HCT116 (cell line): ENCODE data around the gene CCDC127. TPM values are rescaled to one million over a fixed set of nuclear protein-coding genes. Genes with fewer than 3 reads are reported as not detected.

Experiments
- ATAC-seq: fragments of 200-7000 bp; cut with Tn5 transposase; 2 replicates; pipeline ENCODE4 v1.9.1; 2020; ENCODE audit warnings: mild to moderate bottlenecking, moderate library complexity
- BruUV-seq: library from RNA; stranded (reverse); fragments of 400-500 nt; replicated peaks from 2 replicates; lab custom pipeline; 2021; lab: Mats Ljungman, UMichigan
- CTCF ChIA-PET: fragments of 300-600 bp; sonication (Branson Sonifier 250); formaldehyde crosslinking; loops from one replicate; lab custom pipeline; 2021; ENCODE audit warnings: antibody characterized with exemption; lab: Charles Lee
- POLR2A ChIA-PET: fragments of 300-600, 350-600 bp; sonication (Branson Sonifier 250); formaldehyde crosslinking; loops from one replicate; lab custom pipeline; 2021; ENCODE audit warnings: antibody characterized with exemption; lab: Charles Lee
- RAD21 ChIA-PET, 2 experiments: fragments of 300-600 bp; sonication (Branson Sonifier 250); formaldehyde crosslinking; loops; one replicate each; lab custom pipeline; 2023; ENCODE audit warnings: low total read pairs in 2 of 2; ENCODE audit not compliant: uncharacterized antibody in 2 of 2, unreplicated experiment in 2 of 2, low non-redundant PET in 1 of 2; lab: Charles Lee
- DNase-seq: peaks from one replicate; pipeline ENCODE4 v3.0.0-alpha.2; 2010; ENCODE audit warnings: low read depth, low spot score
- H2AFZ ChIP-seq: fragments of 200-600 bp; shearing (Covaris generic), sonication (generic); 2 replicates; pipeline ENCODE4 v1.6.1; 2017; ENCODE audit warnings: low read depth, mixed run types, mixed read lengths, antibody characterized with exemption, low read length; ENCODE audit not compliant: poor library complexity, severe bottlenecking
- H3K27ac ChIP-seq: 2 replicates; pipeline ENCODE4 v1.5.1; 2012; ENCODE audit warnings: low read depth, low read length
- H3K27me3 ChIP-seq: fragments of 200-600 bp; sonication (generic); 2 replicates; pipeline ENCODE4 v1.6.1; 2016; ENCODE audit warnings: mixed run types, low read length, mixed read lengths; ENCODE audit not compliant: insufficient read depth
- H3K36me3 ChIP-seq, 2 experiments: fragments of 200-500 bp in 1 of 2; fragments of 200-600 bp in 1 of 2; sonication (Bioruptor generic) in 1 of 2; sonication (generic) in 1 of 2; 2 replicates each; pipeline versions ENCODE4 v1.5.1 to v1.6.1; 2014 to 2016; ENCODE audit warnings: low read length in 2 of 2, inconsistent platforms in 1 of 2, mixed read lengths in 1 of 2, mixed run types in 1 of 2; ENCODE audit not compliant: insufficient read depth in 2 of 2, control insufficient read depth in 1 of 2
- H3K4me1 ChIP-seq, 2 experiments: fragments of 200-600 bp in 1 of 2; sonication (generic) in 1 of 2; 2 replicates each; pipeline versions ENCODE4 v1.5.1 to v1.6.1; 2012 to 2017; ENCODE audit warnings: low read length in 2 of 2, inconsistent platforms in 1 of 2, mild to moderate bottlenecking in 1 of 2, mixed read lengths in 1 of 2, mixed run types in 1 of 2, moderate library complexity in 1 of 2; ENCODE audit not compliant: insufficient read depth in 2 of 2, control insufficient read depth in 1 of 2
- H3K4me2 ChIP-seq: fragments of 200-600 bp; sonication (generic); 2 replicates; pipeline ENCODE4 v1.6.1; 2017; ENCODE audit warnings: mixed run types, low read length, mixed read lengths
- H3K4me3 ChIP-seq, 2 experiments: fragments of 200-600 bp in 1 of 2; sonication (generic) in 1 of 2; replicated peaks in 1 of 2; 2 replicates each; pipeline ENCODE4 v1.5.1; 2011 to 2016; ENCODE audit warnings: low read length in 2 of 2, control low read depth in 1 of 2, low read depth in 1 of 2, mild to moderate bottlenecking in 1 of 2, mixed read lengths in 1 of 2, mixed run types in 1 of 2
- H3K79me2 ChIP-seq: fragments of 200-600 bp; sonication (generic); 2 replicates; pipeline ENCODE4 v1.6.1; 2017; ENCODE audit warnings: mild to moderate bottlenecking, mixed run types, low read length, moderate library complexity, mixed read lengths; ENCODE audit not compliant: insufficient read depth
- H3K9ac ChIP-seq: fragments of 200-600 bp; sonication (generic); 2 replicates; pipeline ENCODE4 v1.6.1; 2016; ENCODE audit warnings: low read length, mixed read lengths
- H3K9me2 ChIP-seq: fragments of 200-600 bp; sonication (generic), shearing (Covaris generic); 2 replicates; pipeline ENCODE4 v1.6.1; 2017; ENCODE audit warnings: mixed run types, mild to moderate bottlenecking, moderate library complexity; ENCODE audit not compliant: insufficient read depth
- H3K9me3 ChIP-seq, 2 experiments: fragments of 200-500 bp in 1 of 2; fragments of 200-600 bp in 1 of 2; sonication (Bioruptor generic) in 1 of 2; sonication (generic) in 1 of 2; 2 replicates each; pipeline ENCODE4 v1.6.1; 2014 to 2017; ENCODE audit warnings: low read length in 2 of 2, mixed read lengths in 2 of 2, inconsistent platforms in 1 of 2, low read depth in 1 of 2, mild to moderate bottlenecking in 1 of 2, mixed run types in 1 of 2, moderate library complexity in 1 of 2; ENCODE audit not compliant: control insufficient read depth in 1 of 2, insufficient read depth in 1 of 2
- H4K20me1 ChIP-seq: fragments of 200-600 bp; sonication (generic), shearing (Covaris generic); 2 replicates; pipeline ENCODE4 v1.6.1; 2017; ENCODE audit warnings: mixed run types, mild to moderate bottlenecking, moderate library complexity; ENCODE audit not compliant: insufficient read depth
- ATF3 ChIP-seq: IDR thresholded peaks from 2 replicates; pipeline ENCODE4 v1.6.1; 2012
- EGR1 ChIP-seq: IDR thresholded peaks from 2 replicates; pipeline ENCODE4 v1.6.1; 2012; ENCODE audit warnings: low read depth
- ELF1 ChIP-seq: IDR thresholded peaks from 2 replicates; pipeline ENCODE4 v1.6.1; 2012; ENCODE audit warnings: low read depth, borderline replicate concordance
- JUND ChIP-seq: IDR thresholded peaks from 2 replicates; pipeline ENCODE4 v1.6.1; 2012
- POLR2A ChIP-seq: IDR thresholded peaks from 2 replicates; pipeline ENCODE4 v1.7.0; 2011; ENCODE audit warnings: borderline replicate concordance; ENCODE audit not compliant: insufficient read depth, insufficient read length; ENCODE audit errors: extremely low read depth
- POLR2AphosphoS5 ChIP-seq: IDR thresholded peaks from 2 replicates; pipeline ENCODE4 v1.6.1; 2011; ENCODE audit warnings: mild to moderate bottlenecking, low read depth, low read length, moderate library complexity
- REST ChIP-seq: IDR thresholded peaks from 2 replicates; pipeline ENCODE4 v1.6.1; 2012; ENCODE audit warnings: low read depth
- SRF ChIP-seq: IDR thresholded peaks from 2 replicates; pipeline ENCODE4 v1.6.1; 2012; ENCODE audit warnings: low read depth
- TCF7L2 ChIP-seq: IDR thresholded peaks from 2 replicates; pipeline ENCODE4 v1.7.0; 2011; ENCODE audit warnings: borderline replicate concordance, inconsistent platforms; ENCODE audit not compliant: insufficient read depth, insufficient read length; ENCODE audit errors: extremely low read depth
- YY1 ChIP-seq: IDR thresholded peaks from 2 replicates; pipeline ENCODE4 v1.6.1; 2011; ENCODE audit warnings: low read length, low read depth, moderate library complexity, mild to moderate bottlenecking; ENCODE audit not compliant: insufficient replicate concordance; ENCODE audit errors: extremely low read depth
- ZBTB33 ChIP-seq: IDR thresholded peaks from 2 replicates; pipeline ENCODE4 v1.6.1; 2011; ENCODE audit warnings: mild to moderate bottlenecking, low read length, moderate library complexity; ENCODE audit not compliant: insufficient replicate concordance; ENCODE audit errors: extremely low read depth
- intact Hi-C: fragments of 100-400 bp; cut with micrococcal nuclease; formaldehyde crosslinking; loops from 2 replicates; pipeline ENCODE4 v1.10.0; 2022
- total RNA-seq: library from RNA; stranded (reverse); gene quantifications from one replicate; pipeline ENCODE4 v1.2.1, GENCODE V29; 2021; ENCODE audit not compliant: unreplicated experiment

Gene CCDC127
- total RNA-seq, 1 experiment from 2014 or later, result 5.1 TPM

- Histone ChIP-seq H3K9ac (no peak overlapping the region), H3K9me3 (no peaks in the 10 kb centered on the region), H2AFZ (no peak overlapping the region), H3K4me1 (no peaks in the 10 kb centered on the region), H3K36me3 (no peaks in the 10 kb centered on the region), H3K79me2 (no peaks in the 10 kb centered on the region), H4K20me1 (no peaks in the 10 kb centered on the region), H3K9me2 (no peaks in the 10 kb centered on the region), H3K27ac (no peak overlapping the region), H3K4me3 (no peak overlapping the region), H3K4me2 (no peak overlapping the region), H3K27me3 (no peaks in the 10 kb centered on the region)
- RAD21 ChIA-PET, result no interaction called here
- ATAC-seq (no peak), DNase-seq (no peak)
- CTCF ChIA-PET, result no interaction called here
- no peak for TF ChIP-seq ATF3
- no peak for TF ChIP-seq SRF
- intact Hi-C loops, result no loop called here
- POLR2A ChIA-PET, result no interaction called here
- no TSS peak for BruUV-seq
These were observed 23.2 kb downstream of the CCDC127 start for GRCh38 chr5:194603-195209.

GRCh38 chr5:194102-194501, 23.9 kb downstream of the CCDC127 start:
- no peak overlapping the region for H3K4me3 ChIP-seq
- ChIA-PET CTCF (no interaction called here), RAD21 (no interaction called here), POLR2A (no interaction called here)
- no peak for DNase-seq
- no peaks in the 10 kb centered on the region for H3K9me2 ChIP-seq
- H3K36me3 ChIP-seq, result no peaks in the 10 kb centered on the region
- no peaks in the 10 kb centered on the region for H3K79me2 ChIP-seq
- intact Hi-C loops, result no loop called here
- BruUV-seq, result no TSS peak
- no peak overlapping the region for H3K4me2 ChIP-seq
- H3K27ac ChIP-seq, result no peak overlapping the region
- no peaks in the 10 kb centered on the region; a peak in 1 of 4 replicates for H3K4me1 ChIP-seq
- H3K9me3 ChIP-seq, result no peaks in the 10 kb centered on the region
- no peak for ATAC-seq
- TF ChIP-seq POLR2AphosphoS5 (no peak), JUND (no peak), YY1 (no peak), REST (no peak), EGR1 (no peak), SRF (no peak), ZBTB33 (no peak), ELF1 (no peak), TCF7L2 (no peak), POLR2A (no peak), ATF3 (no peak)
- TF ChIP-seq, all 23 proteins: peak for 0
- no peaks in the 10 kb centered on the region for H4K20me1 ChIP-seq
- H2AFZ ChIP-seq, result no peak overlapping the region
- H3K27me3 ChIP-seq, result no peaks in the 10 kb centered on the region
- H3K9ac ChIP-seq, result no peak overlapping the region
